ENCODE data around the gene SYT9.

The SYT9 gene

DNA sequence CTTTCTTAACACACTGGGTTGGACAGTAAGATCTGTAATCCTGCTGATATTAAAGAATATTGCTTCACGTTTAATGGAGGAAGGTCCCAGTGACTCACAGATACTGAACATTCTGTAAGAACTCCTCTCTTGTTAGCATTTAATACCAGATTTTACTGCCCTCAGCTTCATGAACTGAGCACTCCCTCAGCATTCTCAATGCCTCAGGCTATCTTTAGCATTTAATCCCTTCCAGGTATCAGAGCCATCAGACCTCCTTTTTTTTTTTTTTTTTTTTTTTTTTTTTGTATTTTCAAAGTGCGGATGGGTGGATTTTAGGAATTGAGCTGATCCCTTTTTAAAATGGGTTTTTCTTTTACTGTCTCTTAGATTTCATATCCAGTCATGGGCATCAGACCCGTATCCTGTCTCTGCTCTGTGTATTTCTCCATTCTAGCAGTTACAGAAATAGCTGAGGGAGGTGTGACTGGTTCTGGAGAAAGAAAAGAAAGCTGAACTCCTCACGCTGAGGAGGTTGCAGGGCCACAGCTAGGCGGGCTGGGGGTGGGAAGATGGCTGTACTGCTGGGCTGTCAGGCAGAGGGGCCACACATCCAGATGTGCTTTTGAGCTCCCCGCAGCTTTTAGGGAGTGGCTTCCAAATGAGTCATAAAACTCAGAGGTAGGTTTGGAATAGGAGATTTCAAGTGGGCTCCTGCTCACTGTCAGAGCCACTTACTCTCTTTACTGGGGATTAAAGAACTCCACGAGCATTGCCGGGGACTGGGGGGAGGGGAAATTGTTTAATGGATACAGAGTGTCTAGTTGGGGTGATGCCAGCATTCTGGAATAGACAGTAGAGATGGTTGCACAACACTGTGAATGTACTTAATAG, 97.0 kb downstream of the SYT9 start:
- DNase-seq, result no peak

GRCh38 chr11:7351228-7351627, 99.5 kb downstream of the SYT9 start:
- DNase-seq, result no peak

- no peak for DNase-seq
Measured at GRCh38 chr11:7353100-7353499, 101.4 kb downstream of the SYT9 start.

DNA sequence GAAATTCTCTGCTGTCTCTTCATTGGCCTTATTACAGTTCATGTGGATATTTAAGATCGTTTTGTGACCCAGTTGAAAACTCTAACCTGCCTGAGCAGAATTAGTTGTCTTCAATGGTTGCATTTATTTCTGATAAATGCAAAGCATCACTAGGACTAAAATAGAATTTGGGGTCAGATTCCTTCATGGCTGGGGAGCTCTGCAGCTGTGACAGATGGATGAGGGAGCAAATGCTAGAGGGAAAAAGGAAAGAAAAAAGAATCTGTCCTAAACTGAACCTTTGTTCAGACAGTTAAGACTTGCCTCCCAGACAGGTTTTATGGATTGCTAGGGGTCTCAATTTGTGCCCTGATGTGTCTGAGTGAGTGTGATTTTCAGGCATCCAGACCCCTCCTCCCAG, 113.0 kb downstream of the SYT9 start:
- DNase-seq, result no peak

DNA sequence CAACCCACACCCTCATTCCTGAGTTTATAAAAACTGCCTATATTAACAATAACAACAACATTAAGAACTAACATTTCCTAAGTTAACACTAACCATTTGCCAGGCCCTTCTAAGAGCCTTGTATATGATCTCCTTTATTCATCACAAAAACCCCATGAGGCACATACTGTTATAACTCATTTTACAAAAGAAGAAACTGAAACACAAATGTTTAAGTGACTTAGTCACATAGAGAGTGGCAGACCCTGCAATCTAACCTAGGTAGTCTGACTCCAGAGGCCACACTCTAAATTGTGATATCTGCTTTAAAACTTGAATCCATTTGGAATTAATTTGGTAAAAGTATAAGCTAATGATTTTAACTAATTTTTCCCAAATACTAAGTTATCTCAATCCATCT, 116.1 kb downstream of the SYT9 start:
- DNase-seq, result no peak

GRCh38 chr11:7376386-7376785, 124.7 kb downstream of the SYT9 start:
- no peak for DNase-seq

- DNase-seq, result no peak
Measured at GRCh38 chr11:7381937-7382336, 130.2 kb downstream of the SYT9 start.

- no peak for DNase-seq
Measured at GRCh38 chr11:7383406-7383805, 131.7 kb downstream of the SYT9 start.

- no peak for DNase-seq
Measured at GRCh38 chr11:7384691-7385090, 133.0 kb downstream of the SYT9 start.

GRCh38 chr11:7385532-7385931, 133.8 kb downstream of the SYT9 start:
- DNase-seq, result no peak

DNA sequence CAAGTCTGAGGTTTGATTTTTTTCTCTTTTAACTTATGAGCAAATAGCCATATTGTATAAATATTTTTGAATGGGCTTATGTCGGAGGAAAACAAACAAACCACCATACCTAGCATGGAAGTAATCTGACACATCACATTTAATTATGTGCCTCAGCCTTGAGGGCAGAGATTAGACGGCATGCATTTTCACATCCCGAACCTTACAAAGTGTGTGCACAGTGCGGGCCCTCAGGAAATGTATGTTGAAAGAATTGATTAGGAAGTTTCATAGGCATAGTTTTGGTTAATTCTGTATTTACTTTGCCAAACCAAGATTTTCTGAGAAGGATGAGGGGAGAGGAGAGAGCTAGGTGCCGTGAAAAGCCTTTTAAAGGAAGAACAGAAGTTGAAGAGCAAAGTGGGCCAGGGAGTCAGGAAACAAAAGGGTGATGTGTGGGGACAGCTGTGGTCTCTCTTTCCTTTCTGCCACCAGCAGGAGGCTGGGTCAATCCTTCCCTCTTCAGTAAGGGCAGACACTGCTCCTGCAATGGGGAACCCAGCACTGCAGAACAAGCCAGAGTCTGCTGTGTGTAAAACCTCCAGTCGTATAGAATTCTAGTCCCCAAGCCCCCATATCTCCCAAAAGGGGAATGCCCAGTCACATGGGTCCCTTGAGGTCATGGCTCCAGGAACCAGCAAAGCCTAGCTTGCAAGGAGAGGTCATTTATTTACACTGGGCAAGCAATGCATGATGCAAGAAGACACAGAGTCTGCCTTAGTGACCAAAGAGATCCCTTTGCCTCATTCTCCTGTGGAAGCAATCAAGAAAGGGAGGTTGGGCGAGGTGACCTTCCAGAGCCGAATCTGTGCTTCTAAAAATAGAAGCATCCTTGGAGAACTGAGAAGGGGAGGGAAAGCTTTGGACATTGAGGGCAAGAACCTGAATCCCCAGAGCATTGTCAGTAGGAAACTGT, 162.5 kb downstream of the SYT9 start:
- peak; percentile 6 for DNase-seq

DNA sequence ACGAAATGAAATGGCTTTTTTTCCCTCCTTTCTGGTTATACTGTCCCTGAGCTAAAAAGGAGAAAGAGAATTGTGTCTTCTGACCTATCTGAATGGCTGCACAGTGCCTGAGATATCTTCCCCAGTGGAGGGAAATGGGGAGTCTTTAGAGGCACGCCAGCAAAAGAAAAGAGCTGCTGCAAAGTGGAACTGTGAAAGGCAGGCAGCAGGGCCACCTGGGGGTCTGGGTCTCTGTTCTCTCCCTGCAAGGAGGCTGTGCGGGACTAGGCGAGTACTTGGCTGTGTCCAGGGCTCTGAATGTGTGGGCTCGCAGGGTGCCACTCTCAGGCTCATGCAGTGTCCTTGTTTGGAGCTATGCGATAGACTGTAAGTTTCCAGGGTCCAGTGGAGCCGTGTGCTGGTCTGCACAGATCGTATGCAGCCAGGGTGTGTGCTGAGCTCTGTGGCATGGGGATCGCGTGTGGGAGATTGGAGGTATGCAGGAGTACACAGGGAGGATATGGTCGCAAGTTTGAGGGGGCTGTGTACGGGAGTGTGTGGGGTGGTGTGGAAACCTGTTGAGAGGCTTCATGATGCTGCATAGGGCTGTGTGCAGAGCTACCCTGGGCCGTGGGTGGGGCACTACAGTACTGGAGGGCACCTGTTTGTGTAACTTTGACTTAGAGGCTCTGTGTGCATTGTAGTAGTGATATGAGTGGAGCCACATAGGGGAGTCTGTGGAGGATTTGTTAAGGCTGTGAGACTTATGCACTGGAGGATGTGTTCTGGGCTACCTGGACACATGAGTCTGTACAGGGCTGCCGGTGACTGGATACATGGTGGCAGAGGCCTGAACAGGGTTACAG, 163.5 kb downstream of the SYT9 start:
- no peak for DNase-seq

DNA sequence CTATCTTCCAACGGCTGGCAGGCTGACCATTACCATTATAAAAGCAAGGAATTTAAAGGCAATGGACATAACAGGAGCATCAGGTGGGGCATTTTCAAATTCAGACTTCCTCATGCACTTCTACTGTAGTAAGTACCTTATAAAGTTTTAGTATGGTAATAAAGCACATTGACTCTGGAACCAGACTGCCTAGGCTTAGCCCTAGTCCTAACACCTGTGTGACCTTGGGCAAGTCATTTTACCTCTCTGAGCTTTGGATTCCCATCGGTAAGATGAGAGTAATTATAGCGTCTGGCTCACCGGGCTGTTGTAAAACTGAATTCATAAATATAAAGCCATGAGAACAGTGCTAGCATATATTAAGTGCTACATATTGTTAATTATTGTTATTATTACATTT, 164.4 kb downstream of the SYT9 start:
- no peak for DNase-seq

DNA sequence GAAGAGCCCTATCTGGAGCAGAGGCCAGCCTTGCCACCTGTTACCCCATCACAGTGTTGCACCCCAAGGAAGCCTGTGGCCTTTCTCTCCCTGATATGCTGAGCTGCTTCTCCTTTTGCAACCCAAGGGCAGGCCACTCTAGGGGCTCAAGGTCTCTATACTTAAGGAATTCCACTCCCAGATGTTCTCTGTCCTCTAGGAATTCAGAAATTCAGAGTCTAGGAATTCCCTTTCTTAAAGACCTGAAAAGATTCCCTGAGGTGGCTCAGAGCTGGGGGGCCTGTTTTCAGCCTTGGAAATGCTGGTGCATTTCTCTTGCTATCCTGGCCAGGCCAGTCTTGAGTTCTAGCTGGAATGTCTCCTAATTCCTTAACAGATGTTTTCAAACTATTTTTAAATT, 165.6 kb downstream of the SYT9 start:
- no peak for DNase-seq

DNA sequence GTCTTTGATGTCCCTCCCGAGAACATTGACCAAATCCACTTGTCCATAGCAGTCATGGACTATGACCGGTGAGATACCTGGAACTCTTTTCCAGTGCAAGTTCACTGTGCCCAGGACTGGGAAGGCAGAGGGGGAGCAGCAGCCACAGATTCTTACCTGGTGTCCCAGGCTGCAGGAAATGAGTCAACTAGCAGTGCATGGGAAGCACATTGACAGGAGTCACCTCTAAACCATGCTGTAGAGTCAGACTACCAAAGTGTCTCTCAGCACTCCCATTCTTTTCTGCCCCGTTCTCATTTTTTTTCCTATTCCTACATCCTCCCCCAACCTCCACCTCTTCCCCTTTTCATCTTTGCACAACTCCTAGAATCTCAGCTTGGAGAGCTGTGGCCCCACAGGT, 166.4 kb downstream of the SYT9 start:
- DNase-seq, result no peak

DNA sequence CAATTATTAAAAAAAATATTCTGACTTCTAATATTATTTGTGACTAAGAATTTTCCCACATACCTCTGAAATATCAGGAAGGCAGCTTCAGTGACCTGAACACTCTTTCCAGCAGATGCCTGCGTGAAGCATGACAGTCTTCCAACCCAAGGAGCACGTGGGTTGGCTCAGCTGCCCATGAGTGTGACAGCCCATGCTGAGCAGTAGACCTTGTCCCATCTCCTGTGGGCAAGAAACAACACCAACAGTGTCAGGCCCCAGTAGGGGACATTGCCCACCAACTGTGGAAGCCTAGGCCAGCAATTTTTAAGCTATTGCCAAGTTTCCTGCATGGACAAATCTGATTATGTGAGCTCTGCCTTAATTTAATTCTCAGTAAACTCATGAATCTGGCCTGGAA, 167.2 kb downstream of the SYT9 start:
- DNase-seq, result no peak

- DNase-seq, result no peak
Measured at GRCh38 chr11:7421136-7421535, 169.4 kb downstream of the SYT9 start.

- DNase-seq, result no peak
Measured at GRCh38 chr11:7422544-7423331, 171.0 kb downstream of the SYT9 start.

DNA sequence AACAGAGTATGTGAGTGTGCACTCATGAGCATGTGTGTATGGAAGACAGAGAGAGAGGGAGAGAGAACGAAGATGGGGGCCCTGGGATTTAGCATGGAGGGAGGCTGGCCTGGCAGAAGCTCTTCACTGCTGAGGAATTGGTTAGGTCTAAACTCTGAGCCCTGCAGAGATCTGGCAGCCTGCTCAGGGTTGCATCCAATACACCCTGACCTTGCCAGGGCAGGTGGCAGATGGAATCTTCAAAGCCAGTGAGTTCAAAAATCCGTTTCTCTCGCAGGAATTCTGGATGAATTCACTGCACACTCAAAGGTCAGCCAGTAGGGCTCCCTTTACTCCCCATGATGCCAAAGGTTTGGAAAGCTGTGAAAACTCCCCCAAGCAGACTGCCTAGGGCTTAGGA, 172.2 kb downstream of the SYT9 start:
- DNase-seq, result no peak

DNA sequence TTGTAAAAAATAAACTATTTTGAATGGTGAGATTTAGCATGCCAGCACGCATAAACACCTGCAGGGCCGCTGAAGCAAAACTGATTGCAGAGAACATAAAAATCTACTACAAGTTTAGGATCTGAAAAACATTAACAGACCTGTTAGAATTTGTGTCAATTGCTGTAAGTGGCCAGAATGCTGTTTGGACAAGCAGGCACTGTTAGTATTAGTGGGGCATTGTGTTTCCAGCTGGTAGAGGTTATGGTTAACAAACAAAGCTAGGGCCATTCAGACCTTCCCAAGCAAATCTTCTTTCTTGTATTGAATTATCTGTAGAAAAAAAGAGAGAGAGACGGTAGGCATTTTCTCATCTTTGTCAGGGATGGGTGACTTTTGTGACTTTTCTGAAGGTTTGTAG, 176.0 kb downstream of the SYT9 start:
- no peak for DNase-seq

DNA sequence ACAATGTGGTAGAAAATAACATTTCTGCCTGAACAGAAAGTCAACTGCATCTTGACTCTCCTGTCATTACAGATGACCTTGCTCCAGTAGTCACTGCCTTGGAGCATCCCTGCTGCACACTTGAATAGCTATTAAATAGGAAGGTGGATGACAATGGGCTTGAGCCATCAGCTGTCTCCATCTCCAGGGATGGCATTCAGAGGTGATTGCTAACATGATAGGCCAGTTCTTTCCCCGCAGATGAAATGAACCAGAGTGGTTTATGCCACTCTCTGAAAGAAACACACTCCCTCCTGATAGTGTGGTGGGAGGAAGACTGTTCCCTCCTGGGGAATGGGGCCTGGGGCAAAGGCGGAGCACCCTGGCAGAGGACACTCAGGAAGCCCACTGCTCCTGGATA, 176.5 kb downstream of the SYT9 start:
- DNase-seq, result no peak

DNA sequence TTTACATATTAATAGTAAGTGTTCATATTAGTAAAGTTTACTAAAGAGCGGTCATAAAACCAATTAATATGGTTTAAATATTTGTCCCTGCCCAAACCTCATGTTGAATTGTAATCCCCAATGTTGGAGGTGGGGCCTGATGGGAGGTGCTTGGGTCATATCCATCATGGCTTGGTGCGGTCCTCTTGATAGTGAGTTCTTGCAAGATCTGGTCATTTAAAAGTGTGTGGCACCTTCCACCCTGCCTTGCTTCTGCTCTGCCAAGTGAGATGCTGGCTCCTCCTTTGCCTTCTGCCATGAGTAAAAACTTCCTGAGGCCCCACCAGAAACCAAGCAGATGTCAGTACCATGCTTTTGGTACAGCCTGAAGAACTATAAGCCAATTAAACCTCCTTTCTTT, 178.8 kb downstream of the SYT9 start:
- DNase-seq, result no peak

All from GDM1 (cell line).